PC-9 (cell line): ENCODE measurements around the gene FYN. TPM values are rescaled to one million over a fixed set of nuclear protein-coding genes. Genes with fewer than 3 reads are reported as not detected.

ENCODE experiments used
- BruUV-seq: library from RNA; stranded (reverse); fragments of 400-500 nt; replicated peaks from 2 replicates; lab custom pipeline; 2021; lab: Mats Ljungman, UMichigan
- CTCF ChIA-PET: fragments of 300-600 bp; sonication (Branson Sonifier 250); formaldehyde crosslinking; loops from one replicate; lab custom pipeline; 2022; ENCODE audit warnings: antibody characterized with exemption; lab: Charles Lee
- POLR2A ChIA-PET: fragments of 300-600 bp; sonication (Branson Sonifier 250); formaldehyde crosslinking; loops from one replicate; lab custom pipeline; 2022; ENCODE audit warnings: antibody characterized with exemption; ENCODE audit not compliant: unreplicated experiment; lab: Charles Lee
- DNase-seq, 2 experiments: peaks; one replicate each; pipeline versions ENCODE4 v3.0.0 to v3.0.0-alpha.2; 2015 to 2022; ENCODE audit warnings: mixed read lengths in 1 of 2
- H2AFZ ChIP-seq: fragments of 200-600 bp; sonication (generic); 2 replicates; pipeline ENCODE4 v1.8.1; 2017; ENCODE audit warnings: antibody characterized with exemption
- H3F3A ChIP-seq: fragments of 200-600 bp; sonication (generic); 2 replicates; pipeline ENCODE4 v1.8.1; 2017; ENCODE audit warnings: antibody characterized with exemption, mild to moderate bottlenecking, low read depth; ENCODE audit not compliant: insufficient read depth
- H3K27ac ChIP-seq: fragments of 200-600 bp; sonication (generic); 2 replicates; pipeline ENCODE4 v1.6.1; 2016; ENCODE audit warnings: mixed run types
- H3K27me3 ChIP-seq: fragments of 200-600 bp; sonication (generic); 2 replicates; pipeline ENCODE4 v1.6.1; 2016; ENCODE audit warnings: low read depth, mixed run types; ENCODE audit not compliant: insufficient read depth
- H3K36me3 ChIP-seq: fragments of 200-600 bp; sonication (generic); 2 replicates; pipeline ENCODE4 v1.6.1; 2016; ENCODE audit warnings: low read depth, mixed run types
- H3K4me1 ChIP-seq: fragments of 200-600 bp; sonication (generic); replicated peaks from 2 replicates; pipeline ENCODE4 v1.6.1; 2016; ENCODE audit warnings: mixed run types; ENCODE audit not compliant: insufficient read depth
- H3K4me2 ChIP-seq: fragments of 200-600 bp; sonication (generic); 2 replicates; pipeline ENCODE4 v1.6.1; 2017; ENCODE audit warnings: mixed run types
- H3K4me3 ChIP-seq: fragments of 200-600 bp; sonication (generic); 2 replicates; pipeline ENCODE4 v1.6.1; 2016; ENCODE audit warnings: mixed run types
- H3K79me2 ChIP-seq: fragments of 200-600 bp; sonication (generic); 2 replicates; pipeline ENCODE4 v1.6.1; 2017; ENCODE audit warnings: low read depth, mixed run types
- H3K9me2 ChIP-seq: fragments of 200-600 bp; sonication (generic); 2 replicates; pipeline ENCODE4 v1.8.1; 2017; ENCODE audit warnings: mild to moderate bottlenecking; ENCODE audit not compliant: insufficient read depth
- H3K9me3 ChIP-seq: fragments of 200-600 bp; sonication (generic); 2 replicates; pipeline ENCODE4 v1.8.1; 2016; ENCODE audit warnings: low read depth; ENCODE audit not compliant: insufficient read depth
- H4K20me1 ChIP-seq: fragments of 200-600 bp; sonication (generic); 2 replicates; pipeline ENCODE4 v1.8.1; 2017; ENCODE audit not compliant: insufficient read depth
- CTCF ChIP-seq: fragments of 200-600 bp; sonication (generic); conservative IDR thresholded peaks from 2 replicates; pipeline ENCODE4 v1.6.1; 2017; ENCODE audit warnings: mixed run types, antibody characterized with exemption, mild to moderate bottlenecking, moderate library complexity
- EZH2 ChIP-seq: fragments of 200-600 bp; sonication (generic); IDR thresholded peaks from 2 replicates; pipeline ENCODE4 v1.8.0; 2017; ENCODE audit warnings: antibody characterized with exemption, low read depth
- intact Hi-C: fragments of 100-400 bp; cut with micrococcal nuclease; formaldehyde crosslinking; loops from one replicate; pipeline ENCODE4 v1.10.0; 2022; ENCODE audit not compliant: unreplicated experiment
- total RNA-seq: library from RNA; stranded (reverse); gene quantifications from 2 replicates; pipeline ENCODE4 v1.2.3, GENCODE V29; 2021

The FYN gene
- total RNA-seq, 1 experiment from 2014 or later: 53.3 TPM

- ChIA-PET POLR2A (interaction anchor here (0.6 kb wide), 1 partner anchor 254 kb away, joined by 6 read pairs; no protein-coding TSS in a partner anchor), CTCF (no interaction called here)
- no peaks in the 10 kb centered on the region for H3K9me2 ChIP-seq
- H3K36me3 ChIP-seq: no peaks in the 10 kb centered on the region
- no peaks in the 10 kb centered on the region for H3K9me3 ChIP-seq
- no peak for TF ChIP-seq EZH2
- TF ChIP-seq CTCF: no peak
- H3K4me1 ChIP-seq: peaks cover 12% of the 10 kb centered on the region
- H3F3A ChIP-seq: no peaks in the 10 kb centered on the region
- BruUV-seq: no TSS peak
- no peaks in the 10 kb centered on the region for H3K79me2 ChIP-seq
- intact Hi-C loops: no loop called here
- DNase-seq: no peak
- H3K27me3 ChIP-seq: no peaks in the 10 kb centered on the region
- no peak overlapping the region for H3K4me2 ChIP-seq
- no peak overlapping the region for H3K27ac ChIP-seq
- H2AFZ ChIP-seq: no peak overlapping the region
- no peaks in the 10 kb centered on the region; the same call in 1 of the 2 replicates for H4K20me1 ChIP-seq
- H3K4me3 ChIP-seq: no peak overlapping the region
Observed at GRCh38 chr6:111740506-111740905, 132.7 kb downstream of the FYN start.

- Histone ChIP-seq H3K9me2 (no peaks in the 10 kb centered on the region), H3F3A (no peaks in the 10 kb centered on the region), H3K4me3 (no peak overlapping the region), H3K27me3 (no peaks in the 10 kb centered on the region), H2AFZ (no peak overlapping the region), H3K4me2 (no peak overlapping the region), H3K9me3 (no peaks in the 10 kb centered on the region), H3K79me2 (no peaks in the 10 kb centered on the region), H3K27ac (no peak overlapping the region), H3K4me1 (peaks cover 12% of the 10 kb centered on the region), H3K36me3 (no peaks in the 10 kb centered on the region), H4K20me1 (no peaks in the 10 kb centered on the region; the same call in 1 of the 2 replicates)
- no TSS peak for BruUV-seq
- ChIA-PET CTCF (no interaction called here), POLR2A (no interaction called here)
- TF ChIP-seq CTCF (no peak), EZH2 (no peak)
- no peak for DNase-seq
- intact Hi-C loops: no loop called here
Observed at GRCh38 chr6:111739257-111739696, 134.0 kb downstream of the FYN start.

DNA sequence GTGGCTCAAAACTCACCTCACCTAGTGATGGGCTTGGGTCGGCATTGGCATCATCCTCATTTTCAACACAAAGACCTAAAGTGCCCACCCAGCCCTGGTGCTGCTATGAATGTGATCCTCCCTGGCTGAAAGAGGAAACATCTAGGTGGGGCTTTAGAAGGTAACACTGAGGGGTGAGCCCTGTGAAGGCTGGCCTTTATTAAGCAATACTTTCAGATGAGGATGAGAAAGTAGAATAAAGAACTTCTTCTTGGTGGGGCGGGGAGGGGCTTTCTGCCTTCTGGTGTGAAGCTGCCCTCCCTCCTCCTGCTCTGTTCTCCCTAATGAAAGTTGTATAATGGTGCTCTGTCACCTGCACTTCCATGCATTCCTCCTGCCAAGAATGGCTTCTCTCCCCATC is 134.6 kb downstream of the FYN start:
- ChIA-PET CTCF (no interaction called here), POLR2A (no interaction called here)

More for the DNA sequence above, 134.6 kb downstream of the FYN start:
- Histone ChIP-seq H4K20me1 (no peaks in the 10 kb centered on the region), H3K4me2 (no peak overlapping the region), H3K4me1 (peaks cover 12% of the 10 kb centered on the region), H3K4me3 (no peak overlapping the region), H3K9me2 (no peaks in the 10 kb centered on the region), H3K27me3 (no peaks in the 10 kb centered on the region), H3K27ac (no peak overlapping the region), H2AFZ (no peak overlapping the region), H3F3A (no peaks in the 10 kb centered on the region), H3K9me3 (no peaks in the 10 kb centered on the region), H3K79me2 (no peaks in the 10 kb centered on the region), H3K36me3 (no peaks in the 10 kb centered on the region)
- TF ChIP-seq EZH2: no peak
- no peak for TF ChIP-seq CTCF
- intact Hi-C loops: no loop called here
- BruUV-seq: no TSS peak
- DNase-seq: no peak
